GM18526 (cell line): ENCODE measurements around the gene EFHC2.

Experiments
- POLR2A ChIP-seq: IDR thresholded peaks from 3 replicates; pipeline ENCODE4 v1.6.1; 2011; ENCODE audit not compliant: insufficient read length; ENCODE audit errors: extremely low read depth

The EFHC2 gene

GRCh38 chrX:44308869-44309268, 34.6 kb downstream of the EFHC2 start:
- TF ChIP-seq POLR2A, result no peak

DNA sequence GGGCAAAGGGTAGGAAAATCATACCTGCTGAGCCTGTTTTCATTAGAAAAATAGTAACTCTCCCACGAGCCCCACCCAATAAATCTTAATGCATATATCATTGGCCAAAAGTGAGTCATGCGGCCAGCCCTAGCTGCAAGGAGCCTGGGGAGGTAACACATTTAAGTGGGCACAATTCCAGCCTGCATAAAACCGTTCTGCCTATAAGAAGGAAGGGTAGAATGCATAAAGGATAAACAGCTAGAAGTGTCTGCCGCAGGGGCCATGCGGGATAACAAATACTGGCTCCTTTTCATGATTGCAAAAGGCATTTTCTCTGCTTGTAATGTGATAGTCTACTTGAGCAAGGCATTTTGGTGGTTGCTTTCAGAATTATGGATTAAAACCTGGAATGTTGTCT, 37.1 kb downstream of the EFHC2 start:
- no peak for TF ChIP-seq POLR2A

DNA sequence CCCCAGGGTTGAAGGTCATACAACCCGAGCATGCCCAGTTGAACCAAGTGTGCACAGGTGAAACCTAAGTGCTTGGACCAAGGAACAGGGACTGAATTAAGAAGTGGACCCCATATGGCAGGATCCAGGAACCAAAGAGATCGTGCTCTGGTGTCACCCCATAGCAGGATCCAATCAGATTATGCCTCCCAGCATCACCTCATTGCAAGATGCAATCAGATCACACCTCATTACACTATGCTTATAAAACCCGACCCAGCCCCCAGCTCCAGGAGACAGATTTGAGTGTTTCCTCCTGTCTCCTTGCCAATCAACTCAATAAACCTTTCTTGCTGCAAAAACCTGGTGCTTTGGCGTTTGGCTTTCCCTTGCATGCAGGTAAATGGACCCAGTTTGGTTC, 37.6 kb downstream of the EFHC2 start:
- TF ChIP-seq POLR2A, result no peak

DNA sequence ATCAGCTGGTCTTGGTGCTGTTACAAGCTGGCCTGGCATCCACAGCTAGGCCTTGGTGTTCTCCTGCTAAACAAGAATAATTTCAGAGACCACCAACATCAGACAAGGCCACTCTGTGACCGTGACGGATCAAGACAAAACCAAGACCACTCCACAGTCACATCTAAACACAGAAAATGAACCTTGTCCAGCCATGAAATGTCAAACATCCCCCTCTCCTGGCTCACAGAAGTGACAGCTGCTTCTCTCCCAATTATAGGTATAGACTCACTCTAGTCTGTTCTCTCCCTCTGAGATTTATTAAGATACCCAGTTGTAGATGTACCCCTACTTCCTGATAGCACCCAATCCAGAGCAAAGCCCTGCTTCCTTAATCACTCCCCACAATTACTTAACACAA, 40.4 kb downstream of the EFHC2 start:
- TF ChIP-seq POLR2A, result no peak

GRCh38 chrX:44299177-44299576, 44.3 kb downstream of the EFHC2 start:
- no peak for TF ChIP-seq POLR2A

DNA sequence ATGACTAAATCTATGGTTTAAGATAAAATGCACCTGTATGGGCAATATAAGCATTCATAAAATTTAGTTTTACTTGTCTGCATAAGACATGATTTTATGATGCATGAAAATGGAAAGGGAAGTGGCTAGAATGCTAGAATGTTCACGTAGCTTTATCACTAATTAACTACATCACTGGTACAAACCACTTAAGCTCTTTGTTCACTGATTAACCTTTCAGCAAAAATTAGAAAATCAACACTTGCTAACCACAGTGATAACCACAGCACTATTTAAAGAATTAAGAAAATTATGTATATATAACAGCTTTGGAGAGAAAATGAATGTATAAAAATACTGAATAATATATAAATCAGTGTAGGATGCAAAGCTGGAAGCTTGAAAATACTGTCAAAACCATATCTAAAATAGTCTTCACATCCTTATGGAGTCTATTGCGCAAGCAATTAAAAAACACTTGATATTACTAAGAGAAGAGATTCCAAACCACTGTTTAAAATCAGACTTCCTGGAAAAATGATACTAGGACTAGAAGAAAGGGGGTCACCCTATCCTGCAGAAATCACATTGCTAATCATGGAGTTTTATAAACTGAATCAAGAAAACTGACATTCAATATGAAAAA, 51.9 kb downstream of the EFHC2 start:
- TF ChIP-seq POLR2A, result no peak

- TF ChIP-seq POLR2A, result no peak
Measured at GRCh38 chrX:44290718-44291117, 52.8 kb downstream of the EFHC2 start.

DNA sequence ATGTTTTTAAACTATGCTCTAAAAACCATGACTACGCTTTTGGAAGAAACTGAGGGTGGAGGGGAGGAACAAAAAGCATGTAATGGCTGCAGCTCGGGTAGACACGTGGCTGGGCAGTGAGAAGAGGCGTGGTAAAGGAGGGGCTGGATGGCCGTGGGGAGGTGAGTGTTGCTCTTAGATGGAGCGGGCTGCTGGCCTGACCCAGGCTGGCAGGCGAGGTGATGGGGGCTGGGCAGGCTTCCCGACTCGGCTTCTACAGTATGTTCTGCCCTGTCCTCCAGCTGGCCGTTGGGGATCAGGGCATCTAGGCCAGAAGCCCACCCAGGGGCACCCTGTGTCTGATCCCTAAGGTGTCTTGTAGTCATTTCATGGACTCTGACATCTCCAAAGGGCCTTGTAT, 60.7 kb downstream of the EFHC2 start:
- no peak for TF ChIP-seq POLR2A

- TF ChIP-seq POLR2A, result no peak
Measured at GRCh38 chrX:44280116-44280515, 63.4 kb downstream of the EFHC2 start.

GRCh38 chrX:44274096-44274495, 69.4 kb downstream of the EFHC2 start:
- no peak for TF ChIP-seq POLR2A

DNA sequence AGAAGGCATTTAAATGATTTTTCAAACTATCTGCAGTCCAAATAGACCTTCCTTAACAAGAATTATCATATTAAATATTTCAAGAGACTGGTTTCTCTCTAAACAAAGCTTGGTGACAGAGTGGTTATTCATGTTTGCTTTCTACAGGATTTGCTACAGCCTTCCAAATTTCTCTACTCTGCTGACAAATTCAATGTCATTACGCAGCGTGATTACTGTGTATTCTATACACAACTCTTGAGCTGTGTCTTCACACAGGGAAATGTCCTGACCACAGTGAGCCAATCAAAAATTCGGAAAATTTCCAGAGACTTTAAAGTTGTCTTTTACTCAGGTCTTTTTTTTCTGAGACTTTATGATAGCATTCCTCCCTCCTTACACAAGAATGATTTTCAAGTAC, 75.6 kb downstream of the EFHC2 start:
- no peak for TF ChIP-seq POLR2A

DNA sequence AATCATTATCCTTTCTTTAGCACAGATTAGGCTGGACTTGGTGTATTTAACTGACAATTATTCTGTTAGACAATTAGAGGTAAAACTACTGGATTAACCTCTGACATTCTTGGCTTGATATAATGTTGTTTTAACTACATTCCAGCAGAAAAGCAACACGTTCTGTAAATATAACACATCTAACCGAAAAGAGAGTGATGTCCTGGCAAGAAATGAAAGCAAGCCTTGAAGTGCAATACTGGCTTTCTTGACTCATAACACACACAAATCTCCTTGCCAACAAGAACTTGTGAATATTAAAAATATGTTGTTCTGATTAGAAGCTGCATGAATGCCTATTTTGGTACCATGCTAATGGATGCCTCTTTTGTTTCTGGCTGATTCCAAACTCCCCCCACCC, 76.4 kb downstream of the EFHC2 start:
- TF ChIP-seq POLR2A, result no peak

DNA sequence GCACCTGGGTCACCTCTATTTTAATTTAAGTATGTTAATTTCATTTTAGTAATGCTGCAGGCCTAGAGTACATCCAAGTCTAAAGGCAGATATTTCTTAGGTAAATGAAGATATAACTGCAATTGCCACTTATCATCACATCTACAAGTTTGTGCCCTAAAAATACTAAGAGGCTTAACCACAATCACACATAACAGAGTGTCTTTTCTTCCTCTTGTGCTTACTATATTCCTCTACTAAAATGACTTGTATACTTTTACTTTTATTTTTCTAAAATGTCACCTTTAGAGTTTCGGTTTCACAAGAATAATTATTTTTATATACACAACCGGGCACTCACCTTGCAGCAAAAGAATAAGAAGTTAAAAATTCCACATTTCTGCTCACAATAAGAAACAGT, 77.9 kb downstream of the EFHC2 start:
- no peak for TF ChIP-seq POLR2A

DNA sequence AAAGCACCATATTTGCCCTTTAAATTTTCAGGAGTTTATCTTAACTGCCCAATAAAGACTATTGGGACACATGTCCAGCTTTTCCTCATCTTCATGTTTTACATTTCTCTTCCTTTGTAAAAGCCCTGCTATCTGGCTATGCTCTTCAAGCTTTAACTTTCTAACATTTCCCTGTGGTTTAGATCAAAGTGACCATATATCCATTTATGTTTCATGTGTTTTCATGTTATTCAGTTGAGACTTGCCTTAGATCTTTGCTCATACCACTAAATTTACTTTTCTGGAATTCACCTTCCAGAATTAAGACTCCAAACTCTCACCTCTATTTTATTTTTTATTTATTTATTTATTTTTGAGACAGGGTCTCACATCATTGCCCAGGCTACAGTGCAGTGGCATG, 78.5 kb downstream of the EFHC2 start:
- no peak for TF ChIP-seq POLR2A

DNA sequence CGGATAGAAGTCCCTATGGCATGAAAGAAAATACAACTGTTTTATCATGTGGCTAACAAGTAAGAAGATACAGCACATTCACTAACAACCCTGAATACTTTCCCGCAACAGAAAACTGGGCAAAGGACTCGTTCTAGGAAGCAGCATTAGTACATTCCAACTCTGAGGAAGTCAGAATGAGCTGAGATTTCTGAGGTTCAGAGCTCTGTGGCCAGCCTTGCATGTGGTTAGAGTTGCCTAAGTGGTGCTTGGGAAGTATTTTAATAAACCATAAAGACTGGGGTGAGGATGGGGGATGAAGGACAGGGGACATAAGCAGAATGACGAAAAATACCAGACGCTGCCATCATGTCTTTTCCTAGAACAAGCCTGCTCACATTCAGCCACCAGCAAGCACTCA, 82.2 kb downstream of the EFHC2 start:
- TF ChIP-seq POLR2A, result no peak

GRCh38 chrX:44260609-44261008, 82.9 kb downstream of the EFHC2 start:
- no peak for TF ChIP-seq POLR2A

GRCh38 chrX:44253575-44253942, 89.9 kb downstream of the EFHC2 start:
- no peak for TF ChIP-seq POLR2A

GRCh38 chrX:44247468-44247867, 96.0 kb downstream of the EFHC2 start:
- TF ChIP-seq POLR2A, result no peak
